GM23338 (cell line): Measurements from ENCODE around the gene ZNF524. TPM values are rescaled to one million over a fixed set of nuclear protein-coding genes. Genes with fewer than 3 reads are reported as not detected.

Experiments used
- ATAC-seq: fragments of 200-7000 bp; cut with Tn5 transposase; 3 replicates; pipeline ENCODE4 v1.9.1; 2020
- DNase-seq: peaks from one replicate; pipeline ENCODE4 v3.0.0-alpha.2; 2015; ENCODE audit warnings: low spot score
- H2AFZ ChIP-seq: fragments of 200-600 bp; sonication (generic); 2 replicates; pipeline ENCODE4 v1.8.0; 2016; ENCODE audit warnings: antibody characterized with exemption, mild to moderate bottlenecking, moderate library complexity
- H3F3A ChIP-seq: fragments of 200-600 bp; sonication (generic); replicated peaks from 2 replicates; pipeline ENCODE4 v1.8.0; 2017; ENCODE audit warnings: antibody characterized with exemption, mixed run types, low read depth
- H3K27ac ChIP-seq: fragments of 200-600 bp; sonication (generic); 2 replicates; pipeline ENCODE4 v1.6.1; 2016; ENCODE audit warnings: low read depth
- H3K27me3 ChIP-seq: fragments of 200-600 bp; sonication (generic); 2 replicates; pipeline ENCODE4 v1.8.0; 2016; ENCODE audit warnings: mild to moderate bottlenecking, mixed run types, moderate library complexity; ENCODE audit not compliant: insufficient read depth
- H3K36me3 ChIP-seq: fragments of 200-600 bp; sonication (generic); 2 replicates; pipeline ENCODE4 v1.8.0; 2016; ENCODE audit warnings: mild to moderate bottlenecking; ENCODE audit not compliant: insufficient read depth
- H3K4me1 ChIP-seq: fragments of 200-600 bp; sonication (generic); 2 replicates; pipeline ENCODE4 v1.8.0; 2016; ENCODE audit warnings: mild to moderate bottlenecking, moderate library complexity; ENCODE audit not compliant: insufficient read depth
- H3K4me2 ChIP-seq: fragments of 200-600 bp; sonication (generic); 2 replicates; pipeline ENCODE4 v1.7.1; 2017; ENCODE audit warnings: mixed run types
- H3K4me3 ChIP-seq: fragments of 200-600 bp; sonication (generic); 2 replicates; pipeline ENCODE4 v1.6.1; 2016; ENCODE audit warnings: mixed run types
- H3K79me2 ChIP-seq: fragments of 200-600 bp; sonication (generic); replicated peaks from 2 replicates; pipeline ENCODE4 v1.8.0; 2017; ENCODE audit warnings: mild to moderate bottlenecking; ENCODE audit not compliant: insufficient read depth
- H3K9me2 ChIP-seq: fragments of 200-600 bp; sonication (generic); 2 replicates; pipeline ENCODE4 v1.8.0; 2017; ENCODE audit not compliant: insufficient read depth
- H4K20me1 ChIP-seq: fragments of 200-600 bp; sonication (generic); replicated peaks from 2 replicates; pipeline ENCODE4 v1.8.0; 2017; ENCODE audit warnings: mild to moderate bottlenecking; ENCODE audit not compliant: insufficient read depth
- H3K27ac Mint-ChIP-seq: 2 replicates; pipeline ENCODE4 v1.8.0; 2020; ENCODE audit warnings: inconsistent platforms, mild to moderate bottlenecking, moderate library complexity, mixed read lengths
- H3K27me3 Mint-ChIP-seq: 3 replicates; pipeline ENCODE4 v1.8.0; 2022; ENCODE audit warnings: low read depth, mild to moderate bottlenecking, moderate library complexity, mixed read lengths, inconsistent platforms; ENCODE audit not compliant: insufficient read depth, poor library complexity
- H3K36me3 Mint-ChIP-seq: 3 replicates; pipeline ENCODE4 v1.8.0; 2021; ENCODE audit warnings: low read depth, mild to moderate bottlenecking, inconsistent platforms, moderate library complexity, mixed read lengths
- H3K4me1 Mint-ChIP-seq: 3 replicates; pipeline ENCODE4 v1.8.0; 2020; ENCODE audit warnings: mild to moderate bottlenecking, inconsistent platforms, mixed read lengths
- H3K4me3 Mint-ChIP-seq: 3 replicates; pipeline ENCODE4 v1.8.0; 2021; ENCODE audit warnings: moderate library complexity, mild to moderate bottlenecking, inconsistent platforms, mixed read lengths
- H3K9me3 Mint-ChIP-seq: 3 replicates; pipeline ENCODE4 v1.8.0; 2020; ENCODE audit warnings: moderate library complexity, mild to moderate bottlenecking, inconsistent platforms, mixed read lengths
- CTCF ChIP-seq, 2 experiments: fragments of 200-600 bp in 1 of 2; sonication (generic) in 1 of 2; conservative IDR thresholded peaks; 2 replicates each; pipeline versions ENCODE4 v1.5.1 to v1.6.1; 2016 to 2017; ENCODE audit warnings: antibody characterized with exemption in 2 of 2, low read depth in 2 of 2, mild to moderate bottlenecking in 2 of 2, moderate library complexity in 1 of 2
- EZH2 ChIP-seq: fragments of 200-600 bp; sonication (generic); IDR thresholded peaks from one replicate; pipeline ENCODE4 v1.8.0; 2017; ENCODE audit warnings: antibody characterized with exemption, mild to moderate bottlenecking, low read depth; ENCODE audit not compliant: unreplicated experiment
- EZH2phosphoT487 ChIP-seq: fragments of 200-600 bp; sonication (generic); IDR thresholded peaks from one replicate; pipeline ENCODE4 v1.8.1; 2018; ENCODE audit warnings: antibody characterized with exemption; ENCODE audit not compliant: unreplicated experiment
- POLR2AphosphoS5 ChIP-seq: IDR thresholded peaks from 2 replicates; pipeline ENCODE4 v1.6.1; 2016; ENCODE audit warnings: antibody characterized with exemption, low read depth
- ZNF114 ChIP-seq: fragments of 250-450 bp; sonication (Bioruptor Pico); IDR thresholded peaks from 2 replicates; pipeline ENCODE4 v1.5.0; 2020; ENCODE audit warnings: mild to moderate bottlenecking, moderate library complexity
- ZNF462 ChIP-seq: fragments of 250-450 bp; sonication (Bioruptor Pico); IDR thresholded peaks from 2 replicates; pipeline ENCODE4 v1.5.0; 2020; ENCODE audit warnings: mild to moderate bottlenecking, moderate library complexity
- polyA plus RNA-seq: library from polyadenylated mRNA; unstranded; fragments of >200 nt; fragmentation: Nextera tagmentation; extraction: Ambion mirVana; gene quantifications from 2 replicates; pipeline ENCODE4 v1.2.1, GENCODE V29; 2016
- total RNA-seq: library from RNA; depleted of rRNA; stranded (reverse); fragments of >200 nt; shearing (Covaris generic); gene quantifications from 2 replicates; pipeline ENCODE4 v1.2.3, GENCODE V29; 2014

Gene ZNF524
- total and polyA plus RNA-seq, 2 experiments from 2014 or later = 6.0 to 8.3 TPM

GRCh38 chr19:55596304-55596703 lies 3.8 kb upstream of the ZNF524 start:
- H3K4me3 Mint-ChIP-seq = no peak overlapping the region; the same call in 2 of the 3 replicates
- H3K9me3 Mint-ChIP-seq = peaks cover 3% of the 10 kb centered on the region; the same call in 2 of the 3 replicates
- H3K36me3 Mint-ChIP-seq = peaks cover 40% of the 10 kb centered on the region
- H3K79me2 ChIP-seq = no peaks in the 10 kb centered on the region; the same call in 1 of the 2 replicates
- 0 out of 2 replicates have a peak, but pooled peaks cover 3% of the 10 kb centered on the region for H3K36me3 ChIP-seq
- H3K4me1 Mint-ChIP-seq = peaks cover 26% of the 10 kb centered on the region
- H3K9me2 ChIP-seq = no peaks in the 10 kb centered on the region
- H3K27me3 Mint-ChIP-seq = peaks cover 17% of the 10 kb centered on the region
- peaks cover 26% of the 10 kb centered on the region for H3F3A ChIP-seq
- no peak overlapping the region for H3K4me3 ChIP-seq
- ATAC-seq (no peak), DNase-seq (no peak)
- peaks cover 8% of the 10 kb centered on the region for H3K4me1 ChIP-seq
- H3K27me3 ChIP-seq = peaks cover 14% of the 10 kb centered on the region
- H4K20me1 ChIP-seq = no peaks in the 10 kb centered on the region
- TF ChIP-seq ZNF462 (CRISPR knock-in tag) = no peak
- TF ChIP-seq ZNF114 (CRISPR knock-in tag) = no peak
- TF ChIP-seq EZH2 = no peak
- TF ChIP-seq CTCF (conservative IDR thresholded peaks at IDR 0.05; ENCODE audit: low read depth in 2 of 2) = no peak
- TF ChIP-seq EZH2phosphoT487 = no peak
- TF ChIP-seq POLR2AphosphoS5 = no peak
- no peak overlapping the region for H3K27ac ChIP-seq
- H3K27ac Mint-ChIP-seq = no peak overlapping the region
- no peak overlapping the region for H3K4me2 ChIP-seq
- no peak overlapping the region for H2AFZ ChIP-seq
